SH-SY5Y (cell line): ENCODE data around the gene CD44.

Experiments used
- GATA2 ChIP-seq: IDR thresholded peaks from 2 replicates; pipeline ENCODE4 v1.6.1; 2011; ENCODE audit warnings: mild to moderate bottlenecking, low read depth, low read length
- GATA3 ChIP-seq: IDR thresholded peaks from 2 replicates; pipeline ENCODE4 v1.6.1; 2011; ENCODE audit warnings: low read depth, mild to moderate bottlenecking, low read length, moderate library complexity

- TF ChIP-seq GATA2 (no peak), GATA3 (no peak)
Observed at GRCh38 chr11:35162745-35163144, 23.8 kb downstream of the CD44 start.
